Measurements from ENCODE around the gene FHIP2A.

GRCh38 chr10:114806562-114807391 lies 14.8 kb upstream of the FHIP2A start:
- TF ChIP-seq CTCF (IDR thresholded peaks at IDR 0.05; ENCODE audit: low read length): no peak
- no peak for TF ChIP-seq EZH2 (IDR thresholded peaks at IDR 0.05; ENCODE audit: borderline replicate concordance, low read length)
